ENCODE data around the gene FRRS1.

DNA sequence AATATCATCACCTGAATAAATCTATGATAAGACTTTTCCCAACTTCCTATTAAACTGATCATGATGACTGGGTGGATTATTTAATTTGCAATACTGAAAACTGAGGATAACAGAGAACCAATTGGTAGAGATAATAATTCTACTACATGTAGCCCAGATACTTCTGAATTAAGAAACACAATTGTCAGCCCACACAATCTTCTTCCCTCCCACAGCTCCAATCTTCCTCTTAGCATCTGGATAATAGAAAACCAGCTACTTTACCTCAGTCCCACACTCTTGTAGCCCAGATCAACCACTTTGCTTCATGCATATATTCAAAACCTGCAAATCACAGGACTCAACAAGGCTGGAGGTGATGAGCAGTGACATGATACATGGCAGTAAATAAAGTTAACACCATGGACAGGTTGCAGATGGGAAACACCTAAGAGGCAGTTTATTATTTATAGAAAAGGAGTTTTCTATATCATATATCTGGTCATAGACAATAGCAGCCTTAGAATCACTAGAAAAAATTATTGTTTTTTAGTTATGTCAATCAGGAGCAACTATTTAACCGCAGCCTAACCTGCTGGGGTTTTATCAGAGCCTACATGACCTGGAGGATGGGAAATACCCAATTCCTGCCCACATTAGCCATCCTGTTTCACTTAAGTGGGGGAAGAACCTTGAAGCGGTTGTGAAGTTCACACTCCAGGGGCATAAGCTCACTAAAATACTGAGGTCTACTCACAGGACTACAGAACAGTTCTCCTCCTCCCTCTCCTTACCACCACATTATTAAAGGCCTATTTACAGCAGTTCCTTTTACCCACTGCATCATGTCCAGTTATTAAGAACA, 16.7 kb downstream of the FRRS1 start:
- TF ChIP-seq, protein P1, sequence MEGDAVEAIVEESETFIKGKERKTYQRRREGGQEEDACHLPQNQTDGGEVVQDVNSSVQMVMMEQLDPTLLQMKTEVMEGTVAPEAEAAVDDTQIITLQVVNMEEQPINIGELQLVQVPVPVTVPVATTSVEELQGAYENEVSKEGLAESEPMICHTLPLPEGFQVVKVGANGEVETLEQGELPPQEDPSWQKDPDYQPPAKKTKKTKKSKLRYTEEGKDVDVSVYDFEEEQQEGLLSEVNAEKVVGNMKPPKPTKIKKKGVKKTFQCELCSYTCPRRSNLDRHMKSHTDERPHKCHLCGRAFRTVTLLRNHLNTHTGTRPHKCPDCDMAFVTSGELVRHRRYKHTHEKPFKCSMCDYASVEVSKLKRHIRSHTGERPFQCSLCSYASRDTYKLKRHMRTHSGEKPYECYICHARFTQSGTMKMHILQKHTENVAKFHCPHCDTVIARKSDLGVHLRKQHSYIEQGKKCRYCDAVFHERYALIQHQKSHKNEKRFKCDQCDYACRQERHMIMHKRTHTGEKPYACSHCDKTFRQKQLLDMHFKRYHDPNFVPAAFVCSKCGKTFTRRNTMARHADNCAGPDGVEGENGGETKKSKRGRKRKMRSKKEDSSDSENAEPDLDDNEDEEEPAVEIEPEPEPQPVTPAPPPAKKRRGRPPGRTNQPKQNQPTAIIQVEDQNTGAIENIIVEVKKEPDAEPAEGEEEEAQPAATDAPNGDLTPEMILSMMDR (IDR thresholded peaks at IDR 0.05; ENCODE audit: insufficient read depth, low read length, poor library complexity, severe bottlenecking): no peak
- no peak for TF ChIP-seq EZH2phosphoT487 (conservative IDR thresholded peaks at IDR 0.05; ENCODE audit: low read length)
